Gastroesophageal sphincter (tissue), 4 donors: ENCODE results near the gene SMYD2. TPM values are rescaled to one million over a fixed set of nuclear protein-coding genes. Genes with fewer than 3 reads are reported as not detected.

Experiments
- ATAC-seq: fragments of 150-250 bp; one replicate; pipeline ENCODE4 v1.9.1; 2016; ENCODE audit warnings: mild to moderate bottlenecking, moderate library complexity
- H3K27ac ChIP-seq, 4 donors: fragments of 200-600 bp; sonication (generic) in 3 of 4; 1 replicate in 3 of 4; 2 replicates in 1 of 4; pipeline ENCODE4 v1.5.1; 2016 to 2019
- H3K27me3 ChIP-seq: fragments of 200-600 bp; sonication (generic); one replicate; pipeline ENCODE4 v1.5.1; 2019
- H3K36me3 ChIP-seq, 2 donors: fragments of 200-600 bp; sonication (generic); one replicate each; pipeline ENCODE4 v1.5.1; 2019; ENCODE audit warnings: control low read depth in 1 of 2
- H3K4me1 ChIP-seq, 3 donors: fragments of 200-600 bp; sonication (generic); 1 replicate in 2 of 3; 2 replicates in 1 of 3; pipeline ENCODE4 v1.5.1; 2016 to 2019; ENCODE audit warnings: control low read depth in 2 of 3
- H3K4me3 ChIP-seq, 2 donors: fragments of 200-600 bp; sonication (generic); one replicate each; pipeline ENCODE4 v1.5.1; 2019; ENCODE audit warnings: mild to moderate bottlenecking in 1 of 2, moderate library complexity in 1 of 2
- H3K9me3 ChIP-seq, 3 donors: fragments of 200-600 bp; sonication (generic); one replicate each; pipeline ENCODE4 v1.5.1; 2017 to 2019; ENCODE audit warnings: control low read depth in 2 of 3
- CTCF ChIP-seq, 4 experiments: fragments of 200-600 bp in 2 of 4; fragments of 450-650 bp in 2 of 4; sonication (generic) in 1 of 4; IDR thresholded peaks; one replicate each; pipeline ENCODE4 v1.5.1; 2017 to 2019; ENCODE audit warnings: antibody characterized with exemption in 4 of 4, mild to moderate bottlenecking in 2 of 4, moderate library complexity in 2 of 4
- EP300 ChIP-seq: sonication (generic); formaldehyde crosslinking; IDR thresholded peaks from one replicate; pipeline ENCODE4 v1.6.1; 2017; ENCODE audit warnings: antibody characterized with exemption, mild to moderate bottlenecking
- POLR2A ChIP-seq, 2 donors: fragments of 450-650 bp; IDR thresholded peaks; one replicate each; pipeline ENCODE4 v1.6.1; 2017; ENCODE audit warnings: antibody characterized with exemption in 2 of 2, mild to moderate bottlenecking in 2 of 2, moderate library complexity in 1 of 2
- POLR2AphosphoS5 ChIP-seq: sonication (generic); formaldehyde crosslinking; IDR thresholded peaks from one replicate; pipeline ENCODE4 v1.6.1; 2017; ENCODE audit warnings: antibody characterized with exemption
- WGBS, 2 donors: methylation state at CpG; one replicate each; pipeline ENCODE4 v1.1.5; 2018; ENCODE audit warnings: low coverage in 1 of 2; 5-methylcytosine and 5-hydroxymethylcytosine counted together
- total RNA-seq, 4 donors: library from RNA; depleted of rRNA; stranded (reverse); fragments of >200 nt; gene quantifications; one replicate each; pipeline ENCODE4 v1.1.0, GENCODE V29; 2016

The SMYD2 gene
- total RNA-seq, 4 donors from 2014 or later, result 12.0 to 30.3 (median 20.5) TPM

GRCh38 chr1:214329470-214330220 is 48.7 kb downstream of the SMYD2 start:
- Histone ChIP-seq H3K9me3 (no peaks in the 10 kb centered on the region), H3K27me3 (no peaks in the 10 kb centered on the region), H3K4me3 (no peak overlapping the region), H3K4me1 (peaks cover 0 to 10% (median 5%) of the 10 kb centered on the region in 3 donors), H3K27ac (no peak overlapping the region), H3K36me3 (peaks cover 0 to 37% of the 10 kb centered on the region in 2 donors)
- TF ChIP-seq POLR2A (IDR thresholded peaks at IDR 0.05) (no peak), EP300 (no peak), CTCF (IDR thresholded peaks at IDR 0.05) (no peak), POLR2AphosphoS5 (no peak)
- no peak for ATAC-seq
- 86 to 90% methylated on average over 3 to 6 of the region's 20 CpGs for WGBS, 2 donors

- Histone ChIP-seq H3K27ac (no peak overlapping the region), H3K27me3 (no peaks in the 10 kb centered on the region), H3K36me3 (peaks cover 0 to 36% of the 10 kb centered on the region in 2 donors), H3K9me3 (no peaks in the 10 kb centered on the region), H3K4me3 (no peak overlapping the region), H3K4me1 (peaks cover 0 to 10% (median 5%) of the 10 kb centered on the region in 3 donors)
- no peak for ATAC-seq
- TF ChIP-seq POLR2A (IDR thresholded peaks at IDR 0.05) (no peak), POLR2AphosphoS5 (no peak), CTCF (IDR thresholded peaks at IDR 0.05) (no peak), EP300 (no peak)
- WGBS, 2 donors, result 70 to 92% methylated on average over 3 of the region's 3 CpGs
Observed at GRCh38 chr1:214330222-214330621, 49.3 kb downstream of the SMYD2 start.

GRCh38 chr1:214330715-214331114 is 49.8 kb downstream of the SMYD2 start:
- Histone ChIP-seq H3K4me1 (peaks cover 0 to 10% (median 5%) of the 10 kb centered on the region in 3 donors), H3K27ac (no peak overlapping the region), H3K9me3 (no peaks in the 10 kb centered on the region), H3K36me3 (peaks cover 0 to 31% of the 10 kb centered on the region in 2 donors), H3K27me3 (no peaks in the 10 kb centered on the region), H3K4me3 (no peak overlapping the region)
- no peak for ATAC-seq
- 91% methylated on average over 4 of the region's 12 CpGs; no CpG with 5 or more reads in 1 of the 2 donors for WGBS, 2 donors
- TF ChIP-seq EP300 (no peak), CTCF (IDR thresholded peaks at IDR 0.05) (no peak)

- peaks cover 0 to 10% (median 6%) of the 10 kb centered on the region in 3 donors for H3K4me1 ChIP-seq
- H3K27ac ChIP-seq, result no peak overlapping the region
- no peaks in the 10 kb centered on the region for H3K27me3 ChIP-seq
- no peak for ATAC-seq
- H3K36me3 ChIP-seq, result peaks cover 0 to 28% of the 10 kb centered on the region in 2 donors
- WGBS, 2 donors, result 90% methylated on average over 1 of the region's 1 CpG; no CpG with 5 or more reads in 1 of the 2 donors
- no peak overlapping the region for H3K4me3 ChIP-seq
- no peaks in the 10 kb centered on the region for H3K9me3 ChIP-seq
- no peak for TF ChIP-seq CTCF (IDR thresholded peaks at IDR 0.05)
- no peak for TF ChIP-seq POLR2AphosphoS5
- TF ChIP-seq POLR2A (IDR thresholded peaks at IDR 0.05), result no peak
- no peak for TF ChIP-seq EP300
Observed at GRCh38 chr1:214331180-214331579, 50.2 kb downstream of the SMYD2 start.
